Fibroblast of lung (primary cell): ENCODE data around the gene ZBTB4.

Experiments
- CTCF ChIP-seq, 2 donors: IDR thresholded peaks in 1 of 2; conservative IDR thresholded peaks in 1 of 2; 1 replicate in 1 of 2; 2 replicates in 1 of 2; pipeline ENCODE4 v1.5.1; 2011 to 2012; ENCODE audit warnings: low read length in 2 of 2, control low read depth in 1 of 2, inconsistent platforms in 1 of 2, low read depth in 1 of 2, mild to moderate bottlenecking in 1 of 2
- EZH2 ChIP-seq: IDR thresholded peaks from 2 replicates; pipeline ENCODE4 v1.5.1; 2012; ENCODE audit warnings: low read length, control low read depth, mild to moderate bottlenecking; ENCODE audit errors: missing control alignments

GRCh38 chr17:7468290-7468689, 11.1 kb downstream of the ZBTB4 start:
- TF ChIP-seq CTCF (conservative IDR thresholded peaks at IDR 0.05 in 1 of 2, IDR thresholded peaks at IDR 0.05 in 1 of 2; ENCODE audit: low read depth in 1 of 2, low read length in 2 of 2) (no peak), EZH2 (no peak)
